Measurements from ENCODE around the gene PANX3. TPM values are rescaled to one million over a fixed set of nuclear protein-coding genes. Genes with fewer than 3 reads are reported as not detected.
A peak's percentile ranks its signal among the peaks of the same experiment; 100 is the strongest.

Gene PANX3
- total RNA-seq, 2 experiments from 2014 or later = not detected

DNA sequence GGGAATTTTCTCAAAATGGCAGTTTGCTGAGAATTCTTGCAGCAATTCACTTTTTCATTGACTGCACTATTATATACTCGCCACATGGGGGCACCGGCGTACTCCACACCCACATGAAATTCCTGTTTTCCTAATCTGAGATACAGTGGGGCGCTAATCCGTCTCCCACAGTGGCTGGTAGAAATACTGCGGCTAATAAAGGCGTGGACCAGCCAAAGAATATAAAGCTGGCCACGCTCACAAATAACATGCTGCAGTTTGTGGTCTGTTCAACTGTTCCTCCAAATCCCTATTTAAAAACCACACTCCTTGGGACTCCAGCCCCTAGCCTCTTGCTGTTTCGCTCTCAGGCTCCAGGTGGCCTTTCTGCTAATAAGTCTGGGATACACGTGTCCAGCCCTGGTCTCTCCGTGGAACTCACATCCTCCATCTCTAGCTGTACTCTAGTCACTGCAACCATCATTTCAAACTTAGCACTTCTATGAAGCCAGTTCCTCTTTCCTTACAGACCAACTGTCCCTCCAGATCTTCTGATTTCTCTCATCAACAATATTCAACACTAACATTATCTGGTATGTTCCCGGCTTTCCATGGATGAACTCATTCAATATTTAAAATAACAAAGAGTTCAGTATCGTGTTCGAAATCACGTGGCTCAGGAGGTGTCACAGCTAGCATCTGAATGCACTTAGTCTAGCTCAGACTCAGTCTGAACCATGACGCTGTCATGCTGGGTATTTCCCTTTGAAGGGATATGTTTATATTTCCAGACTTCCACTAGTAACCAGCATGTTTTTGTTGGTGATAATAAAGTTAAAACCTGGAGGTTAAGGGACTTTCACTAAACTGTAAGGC, 33.4 kb downstream of the PANX3 start:
- H3K36me3 Mint-ChIP-seq (ENCODE audit: low read depth) = no peaks in the 10 kb centered on the region
- peak; percentile 22 for DNase-seq
- ChIA-PET CTCF (interaction anchor here (0.6 to 5.2 kb wide), 13 partner anchors 12 to 193 kb away, joined by 3 to 30 read pairs (median 4); partner anchors contain the start of genes ESAM and TBRG1), POLR2A (no interaction called here)
- no peak overlapping the region for H3K4me3 Mint-ChIP-seq
- no peaks in the 10 kb centered on the region for H3K9me3 Mint-ChIP-seq
- H3K27ac Mint-ChIP-seq = no peak overlapping the region
- no peaks in the 10 kb centered on the region for H3K27me3 Mint-ChIP-seq
- no peaks in the 10 kb centered on the region for H3K4me1 Mint-ChIP-seq

GRCh38 chr11:124646148-124646547, 34.9 kb downstream of the PANX3 start:
- no peak for DNase-seq
- H3K9me3 Mint-ChIP-seq = no peaks in the 10 kb centered on the region
- no peak overlapping the region for H3K27ac Mint-ChIP-seq
- ChIA-PET POLR2A (no interaction called here), CTCF (interaction anchor here (1.0 kb wide), 1 partner anchor 23 kb away, joined by 3 read pairs; no protein-coding TSS in a partner anchor)
- no peaks in the 10 kb centered on the region for H3K36me3 Mint-ChIP-seq (ENCODE audit: low read depth)
- no peak overlapping the region for H3K4me3 Mint-ChIP-seq
- no peaks in the 10 kb centered on the region for H3K4me1 Mint-ChIP-seq
- H3K27me3 Mint-ChIP-seq = no peaks in the 10 kb centered on the region

DNA sequence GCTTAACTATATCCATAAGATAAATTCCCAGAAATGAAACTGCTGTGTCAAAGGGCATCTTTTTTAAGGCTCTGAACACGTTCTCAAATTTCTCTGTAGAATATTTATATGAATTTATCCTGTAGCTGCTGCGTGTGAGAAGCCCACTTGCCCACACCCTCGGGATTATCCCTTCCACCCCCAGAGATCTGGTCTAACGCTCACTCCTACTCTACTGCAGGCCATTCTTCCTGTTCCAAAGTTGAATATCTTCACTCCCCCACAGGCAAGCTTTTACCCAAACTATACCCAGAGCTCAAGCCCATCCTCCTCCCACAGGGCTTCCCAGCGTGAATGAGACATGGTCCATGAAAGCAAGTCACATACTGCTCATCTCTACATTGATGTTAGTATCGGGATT, 37.4 kb downstream of the PANX3 start:
- no peaks in the 10 kb centered on the region for H3K4me1 Mint-ChIP-seq
- no peak overlapping the region for H3K27ac Mint-ChIP-seq
- H3K36me3 Mint-ChIP-seq (ENCODE audit: low read depth) = no peaks in the 10 kb centered on the region
- POLR2A ChIA-PET = no interaction called here
- no peaks in the 10 kb centered on the region for H3K9me3 Mint-ChIP-seq
- DNase-seq = no peak
- CTCF ChIA-PET = interaction anchor here (1.1 kb wide), 1 partner anchor 228 kb away, joined by 3 read pairs; no protein-coding TSS in a partner anchor
- no peak overlapping the region for H3K4me3 Mint-ChIP-seq
- H3K27me3 Mint-ChIP-seq = no peaks in the 10 kb centered on the region

DNA sequence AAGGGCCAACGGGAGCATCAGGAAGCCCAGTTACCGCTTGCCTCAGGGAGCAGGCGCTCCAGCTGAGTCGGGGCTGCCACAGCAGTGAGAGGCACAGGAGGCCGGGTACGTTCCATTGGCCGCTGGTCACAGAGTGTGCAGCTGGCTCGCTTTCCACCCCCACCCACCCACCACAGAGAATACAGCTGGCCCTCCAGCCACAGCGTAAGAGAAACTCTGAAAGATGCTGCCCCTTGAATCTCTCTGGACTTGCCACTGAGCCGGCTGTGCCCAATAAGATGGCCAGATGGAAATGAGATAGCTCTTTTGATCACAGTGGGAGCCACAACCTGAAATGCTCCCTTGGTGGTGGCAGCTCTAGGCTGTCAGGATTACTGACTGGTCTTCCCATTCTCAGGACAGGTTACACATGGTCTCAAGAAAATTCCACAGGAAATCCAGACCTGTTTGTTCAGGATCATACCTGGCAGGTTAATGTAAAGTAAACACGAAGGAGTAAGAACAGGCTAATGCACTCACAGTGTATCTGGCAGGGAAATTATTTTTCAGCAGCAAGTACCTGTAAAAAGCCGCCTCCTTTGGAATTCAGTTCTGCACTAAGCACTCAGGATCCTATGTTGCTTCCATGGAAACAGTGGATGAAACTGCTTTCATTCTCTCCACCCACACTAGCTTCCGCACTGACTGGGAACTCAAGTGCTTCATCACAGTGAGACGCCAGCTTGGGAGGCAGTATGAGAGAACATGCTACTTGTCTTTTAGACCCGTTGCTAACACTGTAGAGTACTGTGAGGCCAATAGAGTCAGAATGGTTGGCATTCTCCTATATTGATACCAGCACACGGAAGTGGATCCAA, 45.8 kb downstream of the PANX3 start:
- ChIA-PET CTCF (interaction anchor here (1.1 kb wide), 1 partner anchor 13 kb away, joined by 3 read pairs; no protein-coding TSS in a partner anchor), POLR2A (no interaction called here)
- H3K27me3 Mint-ChIP-seq = no peaks in the 10 kb centered on the region
- H3K27ac Mint-ChIP-seq = no peak overlapping the region
- no peaks in the 10 kb centered on the region for H3K4me1 Mint-ChIP-seq
- DNase-seq = no peak
- H3K4me3 Mint-ChIP-seq = no peak overlapping the region
- H3K36me3 Mint-ChIP-seq (ENCODE audit: low read depth) = no peaks in the 10 kb centered on the region
- H3K9me3 Mint-ChIP-seq = no peaks in the 10 kb centered on the region

GRCh38 chr11:124657904-124658303, 46.7 kb downstream of the PANX3 start:
- H3K4me3 Mint-ChIP-seq = no peak overlapping the region
- no peak for DNase-seq
- no peaks in the 10 kb centered on the region for H3K9me3 Mint-ChIP-seq
- CTCF ChIA-PET = no interaction called here
- no peaks in the 10 kb centered on the region for H3K36me3 Mint-ChIP-seq (ENCODE audit: low read depth)
- no peak overlapping the region for H3K27ac Mint-ChIP-seq
- POLR2A ChIA-PET = no interaction called here
- no peaks in the 10 kb centered on the region for H3K27me3 Mint-ChIP-seq
- H3K4me1 Mint-ChIP-seq = no peaks in the 10 kb centered on the region

- Mint-ChIP-seq H3K27ac (no peak overlapping the region), H3K36me3 (ENCODE audit: low read depth) (no peaks in the 10 kb centered on the region), H3K9me3 (no peaks in the 10 kb centered on the region), H3K27me3 (no peaks in the 10 kb centered on the region), H3K4me3 (no peak overlapping the region), H3K4me1 (no peaks in the 10 kb centered on the region)
- no peak for DNase-seq
- CTCF ChIA-PET = no interaction called here
- POLR2A ChIA-PET = no interaction called here
Measured at GRCh38 chr11:124658501-124658900, 47.3 kb downstream of the PANX3 start.

DNA sequence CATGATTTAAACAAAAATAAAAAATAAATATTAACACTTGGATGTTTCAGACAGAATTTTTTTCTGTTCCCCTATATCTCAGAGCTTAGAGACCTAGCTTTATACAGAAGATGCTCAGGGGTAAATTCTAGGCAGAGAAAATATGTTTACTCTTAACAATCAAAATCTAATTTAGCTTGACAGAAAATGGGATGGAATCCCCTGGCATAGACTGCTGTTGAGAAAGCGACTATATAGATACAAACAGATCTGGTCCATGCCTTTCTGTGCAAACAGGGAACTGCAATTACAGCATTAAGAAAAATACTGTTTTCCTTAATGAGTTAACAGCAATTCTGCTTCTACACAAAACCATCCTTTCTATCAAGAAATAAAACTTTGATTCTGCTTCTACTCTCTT, 47.8 kb downstream of the PANX3 start:
- DNase-seq = no peak
- H3K4me1 Mint-ChIP-seq = no peaks in the 10 kb centered on the region
- ChIA-PET POLR2A (no interaction called here), CTCF (no interaction called here)
- H3K9me3 Mint-ChIP-seq = no peaks in the 10 kb centered on the region
- H3K27ac Mint-ChIP-seq = no peak overlapping the region
- no peaks in the 10 kb centered on the region for H3K36me3 Mint-ChIP-seq (ENCODE audit: low read depth)
- H3K27me3 Mint-ChIP-seq = no peaks in the 10 kb centered on the region
- no peak overlapping the region for H3K4me3 Mint-ChIP-seq

- no peaks in the 10 kb centered on the region for H3K36me3 Mint-ChIP-seq (ENCODE audit: low read depth)
- no peak for DNase-seq
- no peak overlapping the region for H3K4me3 Mint-ChIP-seq
- ChIA-PET CTCF (interaction anchor here (1.1 to 1.5 kb wide), 2 partner anchors 175 to 215 kb away, joined by 3 to 5 read pairs; no protein-coding TSS in a partner anchor), POLR2A (no interaction called here)
- H3K4me1 Mint-ChIP-seq = no peaks in the 10 kb centered on the region
- no peaks in the 10 kb centered on the region for H3K27me3 Mint-ChIP-seq
- H3K27ac Mint-ChIP-seq = no peak overlapping the region
- no peaks in the 10 kb centered on the region for H3K9me3 Mint-ChIP-seq
Measured at GRCh38 chr11:124661553-124661952, 50.3 kb downstream of the PANX3 start.

- no peaks in the 10 kb centered on the region for H3K4me1 Mint-ChIP-seq
- no peak for DNase-seq
- POLR2A ChIA-PET = no interaction called here
- H3K27ac Mint-ChIP-seq = no peak overlapping the region
- CTCF ChIA-PET = interaction anchor here (1.5 kb wide), 1 partner anchor 174 kb away, joined by 5 read pairs; no protein-coding TSS in a partner anchor
- H3K36me3 Mint-ChIP-seq (ENCODE audit: low read depth) = no peaks in the 10 kb centered on the region
- H3K4me3 Mint-ChIP-seq = no peak overlapping the region
- no peaks in the 10 kb centered on the region for H3K27me3 Mint-ChIP-seq
- no peaks in the 10 kb centered on the region for H3K9me3 Mint-ChIP-seq
Measured at GRCh38 chr11:124662106-124662505, 50.9 kb downstream of the PANX3 start.

- H3K4me1 Mint-ChIP-seq = no peaks in the 10 kb centered on the region
- H3K36me3 Mint-ChIP-seq (ENCODE audit: low read depth) = no peaks in the 10 kb centered on the region
- no peak overlapping the region for H3K4me3 Mint-ChIP-seq
- ChIA-PET POLR2A (no interaction called here), CTCF (interaction anchor here (1.0 to 1.8 kb wide), 5 partner anchors 20 to 173 kb away, joined by 3 to 11 read pairs (median 5); no protein-coding TSS in a partner anchor)
- no peaks in the 10 kb centered on the region for H3K27me3 Mint-ChIP-seq
- H3K27ac Mint-ChIP-seq = no peak overlapping the region
- no peak for DNase-seq
- no peaks in the 10 kb centered on the region for H3K9me3 Mint-ChIP-seq
Measured at GRCh38 chr11:124663861-124664260, 52.6 kb downstream of the PANX3 start.

DNA sequence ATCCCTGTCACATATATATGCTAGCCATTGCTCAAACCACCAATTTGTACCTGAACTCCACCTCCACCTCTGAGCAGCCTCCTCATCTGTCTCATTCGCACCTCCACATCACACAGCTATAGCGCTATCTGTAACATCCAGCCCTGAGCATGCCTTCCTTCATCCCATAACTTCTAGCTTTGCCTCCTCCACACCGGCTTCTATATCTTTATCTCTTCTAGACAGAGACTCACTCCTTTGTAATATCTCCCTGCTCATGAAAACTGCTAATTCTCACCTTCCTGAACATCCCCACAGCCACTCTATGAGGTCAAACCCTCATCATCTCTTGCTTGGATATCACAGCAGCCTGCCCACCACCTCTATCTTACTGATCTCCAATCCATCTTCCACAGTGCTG, 56.4 kb downstream of the PANX3 start:
- ChIA-PET CTCF (interaction anchor here (1.0 kb wide), 1 partner anchor 95 kb away, joined by 3 read pairs; no protein-coding TSS in a partner anchor), POLR2A (no interaction called here)
- Mint-ChIP-seq H3K4me3 (no peak overlapping the region), H3K9me3 (peaks cover 3% of the 10 kb centered on the region), H3K27me3 (no peaks in the 10 kb centered on the region), H3K27ac (no peak overlapping the region), H3K36me3 (ENCODE audit: low read depth) (peaks cover 3% of the 10 kb centered on the region), H3K4me1 (peaks cover 16% of the 10 kb centered on the region)
- DNase-seq = no peak

DNA sequence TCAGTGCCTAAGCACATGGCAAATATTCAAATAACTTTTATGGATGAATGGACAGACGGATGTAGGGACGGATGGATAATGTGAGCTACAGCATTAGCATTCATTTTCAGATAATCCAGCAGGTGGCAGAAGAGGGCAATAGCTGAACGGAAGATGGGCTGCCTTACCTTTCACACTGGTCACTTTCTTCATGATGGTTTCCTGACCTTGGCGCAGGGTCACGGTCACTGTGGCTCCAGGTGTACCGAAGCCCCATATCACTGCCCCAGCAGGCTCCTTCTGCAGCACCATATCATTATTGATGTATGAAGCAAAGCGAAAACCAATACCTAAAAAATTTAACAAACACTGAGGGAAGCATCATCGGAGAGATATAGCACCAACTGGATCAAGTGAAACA, 58.0 kb downstream of the PANX3 start:
- POLR2A ChIA-PET = interaction anchor here (1.3 to 2.8 kb wide), 3 partner anchors 94 to 168 kb away, joined by 3 to 14 read pairs (median 13); partner anchors contain the start of gene MSANTD2
- Mint-ChIP-seq H3K9me3 (peaks cover 3% of the 10 kb centered on the region), H3K27ac (no peak overlapping the region), H3K4me1 (peaks cover 28% of the 10 kb centered on the region), H3K27me3 (no peaks in the 10 kb centered on the region), H3K36me3 (ENCODE audit: low read depth) (peaks cover 3% of the 10 kb centered on the region), H3K4me3 (no peak overlapping the region)
- CTCF ChIA-PET = interaction anchor here (0.8 to 4.3 kb wide), 33 partner anchors 10 to 207 kb away, joined by 3 to 72 read pairs (median 6); partner anchors contain the start of genes ESAM, MSANTD2, NRGN and TBRG1
- DNase-seq = peak; percentile 50
